Measurements from ENCODE around the gene VTA1. TPM values are rescaled to one million over a fixed set of nuclear protein-coding genes. Genes with fewer than 3 reads are reported as not detected.
A peak's percentile ranks its signal among the peaks of the same experiment; 100 is the strongest.

Gene VTA1
- total and polyA plus RNA-seq, 2 of the 13 experiments (the other 11 are each of a cell fraction or from before 2014, with no cell fraction given): 70.7 to 89.1 TPM

DNA sequence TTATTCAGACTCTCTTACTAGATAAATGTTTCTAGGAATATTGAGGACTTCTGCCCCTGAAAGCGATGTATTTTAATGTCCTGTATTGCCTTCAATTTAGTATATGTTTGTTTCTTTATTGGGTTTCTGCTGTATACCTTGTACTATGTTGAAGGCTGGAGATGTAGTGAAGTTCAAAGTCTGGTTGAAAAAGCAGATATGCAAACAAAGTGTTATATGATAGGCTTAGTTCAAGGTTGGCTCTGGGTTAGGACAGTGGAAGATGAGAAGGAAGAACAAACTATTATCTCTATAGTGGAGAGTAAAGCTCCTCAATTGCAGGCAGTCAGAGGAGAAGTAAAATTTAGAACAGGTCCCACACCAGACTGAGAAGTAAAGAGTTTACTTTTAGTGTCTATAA lies 118.4 kb downstream of the VTA1 start (continued):
- TF ChIP-seq, protein P1, sequence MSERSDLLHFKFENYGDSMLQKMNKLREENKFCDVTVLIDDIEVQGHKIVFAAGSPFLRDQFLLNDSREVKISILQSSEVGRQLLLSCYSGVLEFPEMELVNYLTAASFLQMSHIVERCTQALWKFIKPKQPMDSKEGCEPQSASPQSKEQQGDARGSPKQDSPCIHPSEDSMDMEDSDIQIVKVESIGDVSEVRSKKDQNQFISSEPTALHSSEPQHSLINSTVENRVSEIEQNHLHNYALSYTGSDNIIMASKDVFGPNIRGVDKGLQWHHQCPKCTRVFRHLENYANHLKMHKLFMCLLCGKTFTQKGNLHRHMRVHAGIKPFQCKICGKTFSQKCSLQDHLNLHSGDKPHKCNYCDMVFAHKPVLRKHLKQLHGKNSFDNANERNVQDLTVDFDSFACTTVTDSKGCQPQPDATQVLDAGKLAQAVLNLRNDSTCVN (CRISPR knock-in tag; IDR thresholded peaks at IDR 0.05; ENCODE audit: borderline replicate concordance): no peak
- TF ChIP-seq KAT8 (CRISPR knock-in tag; IDR thresholded peaks at IDR 0.05) (peak; percentile 68; the same call in 1 of the 2 replicates), ZFAT (CRISPR knock-in tag; conservative IDR thresholded peaks at IDR 0.05) (no peak), ZNF652 (CRISPR knock-in tag; IDR thresholded peaks at IDR 0.05; ENCODE audit: borderline replicate concordance, low read depth) (peak; percentile 75; the same call in 1 of the 2 replicates), GATA4 (IDR thresholded peaks at IDR 0.05; ENCODE audit: borderline replicate concordance, low read depth) (peak; percentile 59; the same call in 1 of the 2 replicates), TARDBP (CRISPR knock-in tag; IDR thresholded peaks at IDR 0.05) (peak; percentile 90), ZNF331 (CRISPR knock-in tag; IDR thresholded peaks at IDR 0.05) (peak; percentile 89), ZNF580 (CRISPR knock-in tag; IDR thresholded peaks at IDR 0.05; ENCODE audit: borderline replicate concordance, low read depth) (0 out of 2 replicates have a peak, but pooled peaks have one; percentile 31), ZKSCAN5 (CRISPR knock-in tag; IDR thresholded peaks at IDR 0.05) (no peak), ERF (CRISPR knock-in tag; IDR thresholded peaks at IDR 0.05) (peak; percentile 84), HNF4G (IDR thresholded peaks at IDR 0.05; ENCODE audit: borderline replicate concordance, low read depth, low read length) (peak; percentile 95), HNF4G (CRISPR knock-in tag; IDR thresholded peaks at IDR 0.05; ENCODE audit: borderline replicate concordance, low read depth) (peak; percentile 59; the same call in 1 of the 2 replicates)
- TF ChIP-seq, protein P2, sequence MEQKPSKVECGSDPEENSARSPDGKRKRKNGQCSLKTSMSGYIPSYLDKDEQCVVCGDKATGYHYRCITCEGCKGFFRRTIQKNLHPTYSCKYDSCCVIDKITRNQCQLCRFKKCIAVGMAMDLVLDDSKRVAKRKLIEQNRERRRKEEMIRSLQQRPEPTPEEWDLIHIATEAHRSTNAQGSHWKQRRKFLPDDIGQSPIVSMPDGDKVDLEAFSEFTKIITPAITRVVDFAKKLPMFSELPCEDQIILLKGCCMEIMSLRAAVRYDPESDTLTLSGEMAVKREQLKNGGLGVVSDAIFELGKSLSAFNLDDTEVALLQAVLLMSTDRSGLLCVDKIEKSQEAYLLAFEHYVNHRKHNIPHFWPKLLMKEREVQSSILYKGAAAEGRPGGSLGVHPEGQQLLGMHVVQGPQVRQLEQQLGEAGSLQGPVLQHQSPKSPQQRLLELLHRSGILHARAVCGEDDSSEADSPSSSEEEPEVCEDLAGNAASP (CRISPR knock-in tag; IDR thresholded peaks at IDR 0.05; ENCODE audit: borderline replicate concordance): peak; percentile 79; the same call in 1 of the 2 replicates

Measured in HepG2 (cell line).